Measurements from ENCODE around the gene CELSR3. TPM values are rescaled to one million over a fixed set of nuclear protein-coding genes. Genes with fewer than 3 reads are reported as not detected.

CELSR3 gene
- total and polyA plus RNA-seq, 2 experiments from 2014 or later = 3.1 to 5.9 TPM

DNA sequence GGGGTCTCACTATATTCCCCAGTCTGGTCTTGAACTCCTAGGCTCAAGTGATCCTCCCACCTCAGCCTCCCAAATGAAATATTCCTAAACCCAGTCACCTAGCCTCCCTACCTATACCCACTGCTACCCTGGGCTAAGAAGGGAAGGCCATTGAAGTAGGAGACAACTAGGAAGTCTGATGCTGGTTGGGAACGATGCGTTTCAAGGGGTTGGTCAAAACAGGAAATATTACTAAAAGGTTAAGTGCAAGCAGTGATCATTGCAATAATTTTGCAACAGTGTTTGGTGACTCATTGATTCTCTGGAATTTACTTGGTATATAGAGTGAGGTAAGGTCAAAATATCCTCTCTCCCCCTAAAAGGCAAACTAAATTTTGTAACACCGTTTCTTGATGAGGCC, 48.6 kb downstream of the CELSR3 start:
- H3K27ac ChIP-seq = no peak overlapping the region
- peak in 1 of 2 donors; percentile 84 for DNase-seq (ENCODE audit: low read depth in 1 of 2, low spot score in 1 of 2)
- H3K36me3 ChIP-seq = no peaks in the 10 kb centered on the region
- no peaks in the 10 kb centered on the region for H3K9me3 ChIP-seq (ENCODE audit: low read depth)
- peaks cover 8% of the 10 kb centered on the region for H3K27me3 ChIP-seq
- H3K4me3 ChIP-seq = no peak overlapping the region
- TF ChIP-seq, protein P1, sequence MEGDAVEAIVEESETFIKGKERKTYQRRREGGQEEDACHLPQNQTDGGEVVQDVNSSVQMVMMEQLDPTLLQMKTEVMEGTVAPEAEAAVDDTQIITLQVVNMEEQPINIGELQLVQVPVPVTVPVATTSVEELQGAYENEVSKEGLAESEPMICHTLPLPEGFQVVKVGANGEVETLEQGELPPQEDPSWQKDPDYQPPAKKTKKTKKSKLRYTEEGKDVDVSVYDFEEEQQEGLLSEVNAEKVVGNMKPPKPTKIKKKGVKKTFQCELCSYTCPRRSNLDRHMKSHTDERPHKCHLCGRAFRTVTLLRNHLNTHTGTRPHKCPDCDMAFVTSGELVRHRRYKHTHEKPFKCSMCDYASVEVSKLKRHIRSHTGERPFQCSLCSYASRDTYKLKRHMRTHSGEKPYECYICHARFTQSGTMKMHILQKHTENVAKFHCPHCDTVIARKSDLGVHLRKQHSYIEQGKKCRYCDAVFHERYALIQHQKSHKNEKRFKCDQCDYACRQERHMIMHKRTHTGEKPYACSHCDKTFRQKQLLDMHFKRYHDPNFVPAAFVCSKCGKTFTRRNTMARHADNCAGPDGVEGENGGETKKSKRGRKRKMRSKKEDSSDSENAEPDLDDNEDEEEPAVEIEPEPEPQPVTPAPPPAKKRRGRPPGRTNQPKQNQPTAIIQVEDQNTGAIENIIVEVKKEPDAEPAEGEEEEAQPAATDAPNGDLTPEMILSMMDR (IDR thresholded peaks at IDR 0.05; ENCODE audit: low read depth, low read length) = no peak
- H3K4me1 ChIP-seq (ENCODE audit: low read depth) = no peaks in the 10 kb centered on the region

- H3K4me3 ChIP-seq = no peak overlapping the region
- DNase-seq (ENCODE audit: low read depth in 1 of 2, low spot score in 1 of 2) = no peak
- H3K4me1 ChIP-seq (ENCODE audit: low read depth) = peaks cover 7% of the 10 kb centered on the region
- H3K36me3 ChIP-seq = peaks cover 6% of the 10 kb centered on the region
- no peaks in the 10 kb centered on the region for H3K9me3 ChIP-seq (ENCODE audit: low read depth)
- no peak overlapping the region for H3K27ac ChIP-seq
- peaks cover 8% of the 10 kb centered on the region for H3K27me3 ChIP-seq
- TF ChIP-seq, protein P1 (IDR thresholded peaks at IDR 0.05; ENCODE audit: low read depth, low read length) = no peak
These were observed 50.4 kb downstream of the CELSR3 start for GRCh38 chr3:48612309-48612708.

DNA sequence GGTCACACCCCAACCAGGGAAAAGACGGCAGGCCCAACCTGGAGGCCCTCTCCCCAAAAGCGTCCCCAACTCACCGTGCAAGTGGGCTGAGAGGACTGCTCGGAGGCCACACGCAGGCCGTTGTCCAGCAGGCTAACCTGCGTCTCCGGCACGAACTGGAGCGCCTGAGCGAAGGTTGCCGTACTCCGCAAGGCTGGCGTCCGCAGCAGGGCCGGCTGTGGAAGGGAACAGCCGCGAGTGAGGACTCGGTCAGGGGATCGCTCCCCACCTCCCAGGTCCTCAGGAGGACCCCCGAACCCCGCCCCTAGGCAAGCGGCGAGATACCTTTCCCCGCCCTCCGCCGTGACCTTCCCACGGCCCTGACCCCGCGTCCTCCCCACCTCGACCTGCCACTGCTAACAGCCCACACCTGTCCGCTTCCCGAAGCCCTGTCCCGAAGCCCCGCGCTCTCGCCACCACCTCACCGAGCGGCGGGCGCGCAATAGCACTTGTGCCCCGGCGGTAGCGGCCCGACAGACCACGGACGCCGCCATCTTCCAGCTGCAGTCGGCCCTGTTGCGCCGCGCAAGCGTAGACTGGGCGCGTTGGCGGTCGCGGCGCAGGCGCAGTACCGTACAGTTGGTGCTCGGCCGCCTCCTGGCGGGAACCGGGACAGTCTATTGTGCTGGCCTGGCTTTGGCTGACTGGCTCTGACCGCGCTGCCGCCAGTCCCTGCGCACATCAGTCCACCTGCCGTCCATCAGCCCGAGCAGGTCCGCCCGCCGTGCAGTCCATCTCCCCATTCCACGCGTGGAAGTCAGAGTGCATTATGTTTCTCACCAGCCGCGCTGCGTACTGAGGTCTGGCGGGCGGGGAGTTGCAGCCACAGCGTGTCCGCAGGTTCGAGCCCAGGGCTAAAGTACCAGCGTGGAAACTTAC, 53.3 kb downstream of the CELSR3 start, which contains the start of gene UQCRC1:
TSS of gene UQCRC1 (minus strand) at position 559 of the 918 bp plus-strand sequence. CDS start at position 533, 26 bp downstream.
- peak within 1 kb of the TSS; percentile 95 for H3K27ac ChIP-seq
- no peaks in the 10 kb centered on the region for H3K9me3 ChIP-seq (ENCODE audit: low read depth)
- peak within 1 kb of the TSS; percentile 95 for H3K4me3 ChIP-seq
- H3K36me3 ChIP-seq = peaks cover 24% of the 10 kb centered on the region
- peaks cover 8% of the 10 kb centered on the region for H3K27me3 ChIP-seq
- peak; percentile 96 for DNase-seq (ENCODE audit: low read depth in 1 of 2, low spot score in 1 of 2)
- TF ChIP-seq, protein P1 (IDR thresholded peaks at IDR 0.05; ENCODE audit: low read depth, low read length) = peak; percentile 66
- peaks cover 7% of the 10 kb centered on the region for H3K4me1 ChIP-seq (ENCODE audit: low read depth)

GRCh38 chr3:48607519-48607918, 55.2 kb downstream of the CELSR3 start:
- Histone ChIP-seq H3K27ac (no peak overlapping the region), H3K4me3 (no peak overlapping the region), H3K36me3 (peaks cover 41% of the 10 kb centered on the region), H3K9me3 (ENCODE audit: low read depth) (no peaks in the 10 kb centered on the region), H3K27me3 (peaks cover 8% of the 10 kb centered on the region), H3K4me1 (ENCODE audit: low read depth) (peaks cover 7% of the 10 kb centered on the region)
- TF ChIP-seq, protein P1 (IDR thresholded peaks at IDR 0.05; ENCODE audit: low read depth, low read length) = no peak
- peak in 1 of 2 donors; percentile 7 for DNase-seq (ENCODE audit: low read depth in 1 of 2, low spot score in 1 of 2)

- no peak overlapping the region for H3K4me3 ChIP-seq
- peaks cover 61% of the 10 kb centered on the region for H3K36me3 ChIP-seq
- DNase-seq (ENCODE audit: low read depth in 1 of 2, low spot score in 1 of 2) = no peak
- no peaks in the 10 kb centered on the region for H3K27me3 ChIP-seq
- TF ChIP-seq, protein P1 (IDR thresholded peaks at IDR 0.05; ENCODE audit: low read depth, low read length) = no peak
- peaks cover 6% of the 10 kb centered on the region for H3K4me1 ChIP-seq (ENCODE audit: low read depth)
- no peak overlapping the region for H3K27ac ChIP-seq
- no peaks in the 10 kb centered on the region for H3K9me3 ChIP-seq (ENCODE audit: low read depth)
These were observed 61.1 kb downstream of the CELSR3 start for GRCh38 chr3:48601622-48601994.
